Mesothelial cell of epicardium (in vitro differentiated cells): ENCODE measurements around the gene SERPINB1. TPM values are rescaled to one million over a fixed set of nuclear protein-coding genes. Genes with fewer than 3 reads are reported as not detected.

ENCODE experiments used
- DNase-seq, 2 experiments: peaks; one replicate each; pipeline ENCODE4 v3.0.0; 2021; ENCODE audit warnings: low spot score in 2 of 2; ENCODE audit not compliant: unreplicated experiment in 2 of 2
- H3K27ac Mint-ChIP-seq: 2 replicates; pipeline ENCODE4 v1.8.0; 2021; ENCODE audit warnings: mixed read lengths
- H3K27me3 Mint-ChIP-seq: 2 replicates; pipeline ENCODE4 v1.8.0; 2021; ENCODE audit warnings: low read depth, mixed read lengths
- H3K36me3 Mint-ChIP-seq: 2 replicates; pipeline ENCODE4 v1.8.0; 2021; ENCODE audit warnings: mixed read lengths
- H3K4me1 Mint-ChIP-seq: 2 replicates; pipeline ENCODE4 v1.8.0; 2021; ENCODE audit warnings: mixed read lengths
- H3K4me3 Mint-ChIP-seq: 2 replicates; pipeline ENCODE4 v1.8.0; 2021; ENCODE audit warnings: mild to moderate bottlenecking, moderate library complexity, mixed read lengths
- H3K9me3 Mint-ChIP-seq: 2 replicates; pipeline ENCODE4 v1.8.0; 2021; ENCODE audit warnings: mixed read lengths
- CTCF ChIP-seq: fragments of 200-600 bp; sonication (generic); IDR thresholded peaks from one replicate; pipeline ENCODE4 v1.5.0; 2021; ENCODE audit warnings: antibody characterized with exemption; ENCODE audit not compliant: unreplicated experiment
- total RNA-seq: library from RNA; stranded (reverse); gene quantifications from 3 replicates; pipeline ENCODE4 v1.2.1, GENCODE V29; 2021

The SERPINB1 gene
- total RNA-seq, 1 donor from 2014 or later: 18.5 TPM

GRCh38 chr6:2848851-2849250, 7.2 kb upstream of the SERPINB1 start:
- Mint-ChIP-seq H3K9me3 (no peaks in the 10 kb centered on the region), H3K27ac (peak overlapping the region; percentile 73), H3K4me3 (no peak overlapping the region), H3K36me3 (no peaks in the 10 kb centered on the region), H3K4me1 (peaks cover 27% of the 10 kb centered on the region), H3K27me3 (no peaks in the 10 kb centered on the region)
- no peak for TF ChIP-seq CTCF
- DNase-seq: no peak

GRCh38 chr6:2845880-2846208, 4.2 kb upstream of the SERPINB1 start:
- Mint-ChIP-seq H3K9me3 (no peaks in the 10 kb centered on the region), H3K4me3 (no peak overlapping the region), H3K4me1 (peaks cover 33% of the 10 kb centered on the region), H3K27me3 (no peaks in the 10 kb centered on the region), H3K27ac (no peak overlapping the region), H3K36me3 (no peaks in the 10 kb centered on the region)
- DNase-seq: no peak
- no peak for TF ChIP-seq CTCF

- no peak for TF ChIP-seq CTCF
- H3K9me3 Mint-ChIP-seq: no peaks in the 10 kb centered on the region
- H3K27ac Mint-ChIP-seq: peak overlapping the region; percentile 40
- no peak overlapping the region for H3K4me3 Mint-ChIP-seq
- DNase-seq: no peak
- H3K27me3 Mint-ChIP-seq: no peaks in the 10 kb centered on the region
- H3K4me1 Mint-ChIP-seq: peaks cover 46% of the 10 kb centered on the region
- no peaks in the 10 kb centered on the region for H3K36me3 Mint-ChIP-seq
Observed at GRCh38 chr6:2844008-2844407, 2.3 kb upstream of the SERPINB1 start.

GRCh38 chr6:2843138-2843740, 1.6 kb upstream of the SERPINB1 start:
- TF ChIP-seq CTCF: no peak
- no peak for DNase-seq
- no peak overlapping the region for H3K4me3 Mint-ChIP-seq
- H3K36me3 Mint-ChIP-seq: no peaks in the 10 kb centered on the region
- H3K27ac Mint-ChIP-seq: peak overlapping the region; percentile 40
- no peaks in the 10 kb centered on the region for H3K9me3 Mint-ChIP-seq
- no peaks in the 10 kb centered on the region for H3K27me3 Mint-ChIP-seq
- H3K4me1 Mint-ChIP-seq: peaks cover 51% of the 10 kb centered on the region

GRCh38 chr6:2842139-2842552, 483 bp upstream of the SERPINB1 start:
- Mint-ChIP-seq H3K36me3 (peaks cover 3% of the 10 kb centered on the region), H3K4me1 (peaks cover 55% of the 10 kb centered on the region), H3K4me3 (peak overlapping the region; percentile 76), H3K27ac (peak overlapping the region; percentile 86), H3K27me3 (no peaks in the 10 kb centered on the region), H3K9me3 (no peaks in the 10 kb centered on the region)
- DNase-seq: no peak
- no peak for TF ChIP-seq CTCF

GRCh38 chr6:2840749-2841061, 958 bp downstream of the SERPINB1 start:
- peak overlapping the region; percentile 58 for H3K4me3 Mint-ChIP-seq
- no peak for TF ChIP-seq CTCF
- H3K27ac Mint-ChIP-seq: peak overlapping the region; percentile 98
- no peaks in the 10 kb centered on the region for H3K27me3 Mint-ChIP-seq
- no peak for DNase-seq
- peaks cover 47% of the 10 kb centered on the region for H3K4me1 Mint-ChIP-seq
- H3K36me3 Mint-ChIP-seq: peaks cover 14% of the 10 kb centered on the region
- no peaks in the 10 kb centered on the region for H3K9me3 Mint-ChIP-seq
